SK-N-MC (cell line): ENCODE measurements around the gene MAP3K20.

ENCODE experiments used
- DNase-seq: peaks from one replicate; pipeline ENCODE4 v3.0.0-alpha.2; 2011; ENCODE audit warnings: low read depth, low spot score
- H3K27ac ChIP-seq: fragments of 200-600 bp; sonication (generic); 2 replicates; pipeline ENCODE4 v1.5.1; 2016; ENCODE audit warnings: mixed run types
- H3K36me3 ChIP-seq: fragments of 200-600 bp; sonication (generic); 2 replicates; pipeline ENCODE4 v1.6.1; 2017; ENCODE audit warnings: antibody characterized with exemption, low read length, mixed read lengths; ENCODE audit not compliant: insufficient read depth
- H3K4me3 ChIP-seq: fragments of 200-600 bp; sonication (generic); 2 replicates; pipeline ENCODE4 v1.5.1; 2016
- H3K9ac ChIP-seq: fragments of 200-600 bp; sonication (generic); 2 replicates; pipeline ENCODE4 v1.8.0; 2017; ENCODE audit warnings: mixed run types, mixed read lengths; ENCODE audit not compliant: insufficient read length
- H3K9me3 ChIP-seq: fragments of 200-600 bp; sonication (generic); 2 replicates; pipeline ENCODE4 v1.6.1; 2017; ENCODE audit warnings: low read depth, mild to moderate bottlenecking, antibody characterized with exemption, low read length, moderate library complexity, mixed read lengths
- EZH2 ChIP-seq: fragments of 200-600 bp; sonication (generic); IDR thresholded peaks from one replicate; pipeline ENCODE4 v1.6.1; 2017; ENCODE audit warnings: antibody characterized with exemption
- FOXP2 ChIP-seq: optimal IDR thresholded peaks from 2 replicates; pipeline ENCODE3; 2011; ENCODE audit warnings: mild to moderate bottlenecking, moderate library complexity; ENCODE audit not compliant: insufficient read depth; ENCODE audit errors: extremely low read length, control extremely low read depth
- POLR2AphosphoS5 ChIP-seq: IDR thresholded peaks from 2 replicates; pipeline ENCODE4 v1.6.1; 2012; ENCODE audit warnings: mild to moderate bottlenecking, low read depth, low read length, borderline replicate concordance

MAP3K20 gene

DNA sequence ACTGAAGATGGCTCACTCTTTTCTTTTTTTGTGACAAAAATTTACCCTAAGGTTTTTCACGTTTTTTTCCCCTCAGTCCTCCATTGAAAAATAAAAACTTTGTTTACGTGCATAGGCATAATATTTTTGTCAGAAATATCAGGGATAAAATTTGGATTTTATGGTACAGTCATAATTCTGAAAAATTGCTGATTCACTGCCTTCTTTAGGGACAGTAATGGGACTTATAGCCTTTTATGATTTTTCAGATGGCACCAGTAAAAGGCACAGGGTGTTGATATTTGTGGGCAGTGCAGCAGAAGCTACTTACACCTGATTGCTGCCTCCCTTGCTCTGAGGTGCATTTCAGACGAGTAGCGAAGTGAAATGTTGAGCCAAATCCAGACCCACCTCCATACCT, 139.7 kb downstream of the MAP3K20 start:
- TF ChIP-seq POLR2AphosphoS5 (no peak), EZH2 (no peak), FOXP2 (no peak)

GRCh38 chr2:173216051-173216450, 140.4 kb downstream of the MAP3K20 start:
- Histone ChIP-seq H3K4me3 (no peak overlapping the region), H3K36me3 (peaks cover 4% of the 10 kb centered on the region), H3K9ac (no peak overlapping the region), H3K9me3 (no peaks in the 10 kb centered on the region), H3K27ac (no peak overlapping the region)
- TF ChIP-seq POLR2AphosphoS5 (no peak), EZH2 (no peak), FOXP2 (no peak)
- no peak for DNase-seq

More for the DNA sequence above, 139.7 kb downstream of the MAP3K20 start:
- no peak for DNase-seq
- Histone ChIP-seq H3K9me3 (no peaks in the 10 kb centered on the region), H3K36me3 (peaks cover 7% of the 10 kb centered on the region), H3K4me3 (no peak overlapping the region), H3K27ac (no peak overlapping the region), H3K9ac (no peak overlapping the region)

GRCh38 chr2:173216668-173217067, 141.0 kb downstream of the MAP3K20 start:
- Histone ChIP-seq H3K9me3 (no peaks in the 10 kb centered on the region), H3K27ac (no peak overlapping the region), H3K4me3 (no peak overlapping the region), H3K36me3 (no peaks in the 10 kb centered on the region), H3K9ac (no peak overlapping the region)
- TF ChIP-seq POLR2AphosphoS5 (no peak), EZH2 (no peak), FOXP2 (no peak)
- DNase-seq = no peak

DNA sequence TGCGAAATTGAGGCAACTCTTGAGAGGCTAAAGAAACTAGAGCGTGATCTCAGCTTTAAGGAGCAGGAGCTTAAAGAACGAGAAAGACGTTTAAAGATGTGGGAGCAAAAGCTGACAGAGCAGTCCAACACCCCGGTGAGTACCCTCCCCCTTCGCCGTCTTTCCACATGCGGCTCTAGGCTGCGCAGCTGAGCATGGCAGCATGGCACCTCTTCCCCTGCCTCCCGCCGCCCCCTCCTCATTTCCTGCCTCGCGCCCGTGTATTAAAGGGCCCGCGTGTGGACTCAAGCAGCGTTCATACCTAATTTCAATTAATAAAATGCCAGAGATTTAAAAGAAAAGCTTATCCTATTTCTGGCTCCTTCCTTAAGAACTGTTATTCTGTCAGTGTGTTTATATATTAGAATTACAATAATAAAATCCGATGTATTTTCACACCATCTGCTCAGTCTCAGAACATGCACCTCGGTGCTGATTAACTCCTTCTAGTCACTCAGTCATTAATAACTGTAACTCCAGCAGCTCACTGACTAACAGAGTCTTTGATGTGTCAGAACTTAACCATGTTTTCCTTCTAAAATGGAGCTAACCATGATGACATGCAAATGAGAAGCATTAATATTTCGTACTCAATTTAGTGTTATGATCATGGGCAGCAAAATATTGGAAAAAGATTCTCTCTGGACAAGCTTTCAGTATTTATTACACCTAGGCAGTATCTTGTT, 141.6 kb downstream of the MAP3K20 start:
- no peaks in the 10 kb centered on the region for H3K9me3 ChIP-seq
- H3K4me3 ChIP-seq = no peak overlapping the region
- no peaks in the 10 kb centered on the region for H3K36me3 ChIP-seq
- no peak overlapping the region for H3K27ac ChIP-seq
- TF ChIP-seq EZH2 = no peak
- H3K9ac ChIP-seq = no peak overlapping the region
- DNase-seq = no peak

GRCh38 chr2:173218326-173219056, 142.8 kb downstream of the MAP3K20 start:
- peak overlapping the region; percentile 58 for H3K4me3 ChIP-seq
- no peaks in the 10 kb centered on the region for H3K36me3 ChIP-seq
- H3K27ac ChIP-seq = peak overlapping the region; percentile 65
- TF ChIP-seq EZH2 = no peak
- TF ChIP-seq POLR2AphosphoS5 = no peak
- no peaks in the 10 kb centered on the region for H3K9me3 ChIP-seq
- DNase-seq = peak; percentile 12
- H3K9ac ChIP-seq = peak overlapping the region; percentile 39

GRCh38 chr2:173221132-173221695, 145.6 kb downstream of the MAP3K20 start:
- no peak overlapping the region for H3K4me3 ChIP-seq
- H3K27ac ChIP-seq = no peak overlapping the region
- TF ChIP-seq EZH2 = no peak
- no peak for TF ChIP-seq FOXP2
- DNase-seq = no peak
- H3K9ac ChIP-seq = no peak overlapping the region
- H3K9me3 ChIP-seq = no peaks in the 10 kb centered on the region
- no peaks in the 10 kb centered on the region for H3K36me3 ChIP-seq

DNA sequence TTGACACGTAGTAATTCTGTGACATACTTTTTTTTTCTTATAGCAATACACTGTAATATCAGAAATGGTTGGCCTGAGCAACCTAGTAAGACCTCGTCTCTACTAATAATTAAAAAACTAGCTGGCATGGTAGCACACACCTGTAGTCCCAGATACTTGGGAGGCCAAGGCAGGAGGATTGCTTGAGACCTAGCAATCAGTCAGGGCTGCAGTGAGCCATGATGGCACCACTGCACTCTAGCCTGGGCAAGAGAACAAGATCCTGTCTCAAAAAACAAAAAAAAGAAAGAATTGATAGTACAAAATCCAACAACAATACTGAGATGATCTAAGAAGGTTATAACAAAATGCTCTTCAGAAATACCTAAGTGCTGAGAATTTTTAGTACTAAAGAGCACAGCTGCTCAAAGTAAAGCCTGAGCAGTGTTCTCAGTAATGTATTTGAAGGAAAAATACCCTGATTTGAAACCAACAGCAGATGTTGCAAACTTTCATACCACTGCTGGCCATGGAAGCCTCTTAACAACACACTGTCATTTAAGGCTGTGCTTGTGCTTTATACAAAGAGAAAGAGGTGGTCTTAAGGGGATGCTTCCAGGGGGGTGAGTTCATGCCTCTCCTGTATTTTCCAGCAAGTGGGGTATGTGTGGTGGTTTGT, 146.4 kb downstream of the MAP3K20 start:
- TF ChIP-seq FOXP2 = no peak
- TF ChIP-seq EZH2 = no peak
- TF ChIP-seq POLR2AphosphoS5 = no peak
- H3K4me3 ChIP-seq = no peak overlapping the region
- no peak for DNase-seq
- H3K36me3 ChIP-seq = no peaks in the 10 kb centered on the region
- H3K9me3 ChIP-seq = no peaks in the 10 kb centered on the region
- H3K27ac ChIP-seq = no peak overlapping the region
- H3K9ac ChIP-seq = no peak overlapping the region

- H3K27ac ChIP-seq = no peak overlapping the region
- TF ChIP-seq POLR2AphosphoS5 (no peak), FOXP2 (no peak), EZH2 (no peak)
- no peak overlapping the region for H3K9ac ChIP-seq
- H3K4me3 ChIP-seq = no peak overlapping the region
- DNase-seq = no peak
- no peaks in the 10 kb centered on the region for H3K36me3 ChIP-seq
- H3K9me3 ChIP-seq = no peaks in the 10 kb centered on the region
Measured at GRCh38 chr2:173223871-173224270, 148.2 kb downstream of the MAP3K20 start.
